ENCODE measurements around the gene MRPS2. TPM values are rescaled to one million over a fixed set of nuclear protein-coding genes. Genes with fewer than 3 reads are reported as not detected.

Gene MRPS2
- total and polyA plus RNA-seq, 9 of the 15 experiments (the other 6 are each of a cell fraction or from before 2014, with no cell fraction given): 8.0 to 167 (median 81.3) TPM

GRCh38 chr9:135468854-135469521 lies 31.5 kb upstream of the MRPS2 start (continued):
- TF ChIP-seq ZBTB5 (IDR thresholded peaks at IDR 0.05) (peak; percentile 82), BCLAF1 (IDR thresholded peaks at IDR 0.05; ENCODE audit: borderline replicate concordance in 1 of 2, control insufficient read depth in 1 of 2, low read depth in 2 of 2, low read length in 1 of 2) (no peak), EZH2 (IDR thresholded peaks at IDR 0.05; ENCODE audit: borderline replicate concordance, low read depth, low read length) (no peak), ZNF24 (IDR thresholded peaks at IDR 0.05) (no peak), ZNF165 (CRISPR knock-in tag; IDR thresholded peaks at IDR 0.05; ENCODE audit: borderline replicate concordance) (no peak), CREB1 (IDR thresholded peaks at IDR 0.05) (no peak), CREB1 (CRISPR knock-in tag; IDR thresholded peaks at IDR 0.05) (no peak), SFPQ (IDR thresholded peaks at IDR 0.05; ENCODE audit: low read depth, low read length) (no peak), THAP7 (CRISPR knock-in tag; IDR thresholded peaks at IDR 0.05) (no peak), BRF1 (IDR thresholded peaks at IDR 0.05; ENCODE audit: borderline replicate concordance, extremely low read depth, insufficient read length) (no peak), POLR2H (tag; IDR thresholded peaks at IDR 0.05; ENCODE audit: low read depth) (peak; percentile 81), TAF7 (tag; IDR thresholded peaks at IDR 0.05) (no peak), TBL1XR1 (IDR thresholded peaks at IDR 0.05; ENCODE audit: low read length in 2 of 2) (peak in 1 of 2 experiments; percentile 66; a peak in 2 of 4 replicates), DDX20 (tag; IDR thresholded peaks at IDR 0.05; ENCODE audit: low read depth) (no peak), USF2 (CRISPR knock-in tag; IDR thresholded peaks at IDR 0.05) (no peak), ATF3 (IDR thresholded peaks at IDR 0.05) (peak; percentile 86), ATF3 (CRISPR knock-in tag; conservative IDR thresholded peaks at IDR 0.05) (no peak), ZNF184 (CRISPR knock-in tag; IDR thresholded peaks at IDR 0.05) (no peak)
